ENCODE measurements around the gene LARP1.

Gene LARP1

DNA sequence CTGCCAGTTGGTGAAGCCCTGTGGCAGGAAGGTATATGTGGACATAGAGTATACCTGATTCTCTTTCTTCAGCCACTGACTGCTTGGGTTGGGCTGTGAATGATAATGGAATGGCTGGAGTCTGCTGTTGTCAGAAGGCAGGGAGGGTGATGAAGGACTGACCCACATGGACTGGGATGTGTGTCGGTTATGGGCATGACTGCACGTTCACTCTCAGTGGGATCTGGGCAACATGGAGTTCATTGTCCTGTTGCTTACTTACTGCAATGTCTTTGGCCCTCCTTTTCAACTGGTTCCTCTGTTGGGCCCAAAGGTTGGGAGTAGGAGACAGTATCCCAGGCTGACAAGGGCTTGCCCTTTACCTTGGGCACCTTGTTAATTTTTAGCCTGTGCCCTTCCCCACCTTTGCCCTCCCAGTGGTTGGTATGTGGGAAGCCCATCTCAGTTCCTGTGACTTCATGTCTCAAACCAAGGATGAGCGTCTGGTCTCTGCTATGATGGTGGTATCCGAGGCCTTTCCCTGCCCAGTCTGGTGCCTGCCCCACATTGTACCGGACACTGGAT lies 60.6 kb downstream of the LARP1 start:
- peaks cover 74% of the 10 kb centered on the region for H3K36me3 ChIP-seq (replicated peaks)
- H3K4me3 ChIP-seq (ENCODE audit: low read depth, low read length): no peak overlapping the region
- in situ Hi-C loops (cut with HindIII; ENCODE audit: low pct_ligation_motif_present, low sequenced_read_pairs): no loop called here
- no peaks in the 10 kb centered on the region for H3K27me3 ChIP-seq (replicated peaks)
- H3K27ac ChIP-seq: no peak overlapping the region
- DNase-seq: no peak
- TF ChIP-seq, protein P1, sequence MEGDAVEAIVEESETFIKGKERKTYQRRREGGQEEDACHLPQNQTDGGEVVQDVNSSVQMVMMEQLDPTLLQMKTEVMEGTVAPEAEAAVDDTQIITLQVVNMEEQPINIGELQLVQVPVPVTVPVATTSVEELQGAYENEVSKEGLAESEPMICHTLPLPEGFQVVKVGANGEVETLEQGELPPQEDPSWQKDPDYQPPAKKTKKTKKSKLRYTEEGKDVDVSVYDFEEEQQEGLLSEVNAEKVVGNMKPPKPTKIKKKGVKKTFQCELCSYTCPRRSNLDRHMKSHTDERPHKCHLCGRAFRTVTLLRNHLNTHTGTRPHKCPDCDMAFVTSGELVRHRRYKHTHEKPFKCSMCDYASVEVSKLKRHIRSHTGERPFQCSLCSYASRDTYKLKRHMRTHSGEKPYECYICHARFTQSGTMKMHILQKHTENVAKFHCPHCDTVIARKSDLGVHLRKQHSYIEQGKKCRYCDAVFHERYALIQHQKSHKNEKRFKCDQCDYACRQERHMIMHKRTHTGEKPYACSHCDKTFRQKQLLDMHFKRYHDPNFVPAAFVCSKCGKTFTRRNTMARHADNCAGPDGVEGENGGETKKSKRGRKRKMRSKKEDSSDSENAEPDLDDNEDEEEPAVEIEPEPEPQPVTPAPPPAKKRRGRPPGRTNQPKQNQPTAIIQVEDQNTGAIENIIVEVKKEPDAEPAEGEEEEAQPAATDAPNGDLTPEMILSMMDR (IDR thresholded peaks at IDR 0.05; ENCODE audit: low read depth, low read length, missing control alignments): no peak

DNA sequence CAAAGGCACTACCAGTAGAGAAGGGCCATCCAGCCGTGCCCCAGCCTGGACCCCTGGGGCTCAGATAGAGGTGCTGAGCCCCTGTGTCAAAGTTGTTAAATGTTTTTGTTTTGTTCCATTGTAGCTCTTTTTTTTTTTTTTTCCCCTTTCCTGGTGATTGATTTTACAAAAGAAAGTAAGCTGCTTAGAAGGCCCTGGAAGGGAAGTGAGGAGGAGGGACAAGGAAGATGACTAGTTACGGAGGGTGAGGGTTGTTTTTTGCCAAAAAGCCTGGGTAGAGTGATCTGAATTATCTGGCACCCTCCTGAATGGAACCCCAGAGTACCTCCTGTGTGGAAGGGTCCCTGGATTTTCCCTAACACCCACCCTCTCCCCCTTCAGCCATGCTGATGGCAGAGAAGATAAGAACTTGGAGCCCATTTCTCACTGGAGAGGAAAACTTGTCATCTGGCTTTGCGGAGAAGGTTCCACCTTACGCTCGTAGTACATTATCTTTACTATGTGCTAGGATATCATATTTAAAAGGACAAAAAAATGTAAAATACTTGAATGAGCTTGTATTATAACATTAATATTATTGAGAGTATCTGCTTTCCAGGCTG lies 61.8 kb downstream of the LARP1 start:
- H3K27ac ChIP-seq: no peak overlapping the region
- in situ Hi-C loops (cut with HindIII; ENCODE audit: low pct_ligation_motif_present, low sequenced_read_pairs): no loop called here
- no peak for DNase-seq
- H3K27me3 ChIP-seq (replicated peaks): no peaks in the 10 kb centered on the region
- no peak overlapping the region for H3K4me3 ChIP-seq (ENCODE audit: low read depth, low read length)
- H3K36me3 ChIP-seq (replicated peaks): peaks cover 68% of the 10 kb centered on the region
- TF ChIP-seq, protein P1 (IDR thresholded peaks at IDR 0.05; ENCODE audit: low read depth, low read length, missing control alignments): no peak

DNA sequence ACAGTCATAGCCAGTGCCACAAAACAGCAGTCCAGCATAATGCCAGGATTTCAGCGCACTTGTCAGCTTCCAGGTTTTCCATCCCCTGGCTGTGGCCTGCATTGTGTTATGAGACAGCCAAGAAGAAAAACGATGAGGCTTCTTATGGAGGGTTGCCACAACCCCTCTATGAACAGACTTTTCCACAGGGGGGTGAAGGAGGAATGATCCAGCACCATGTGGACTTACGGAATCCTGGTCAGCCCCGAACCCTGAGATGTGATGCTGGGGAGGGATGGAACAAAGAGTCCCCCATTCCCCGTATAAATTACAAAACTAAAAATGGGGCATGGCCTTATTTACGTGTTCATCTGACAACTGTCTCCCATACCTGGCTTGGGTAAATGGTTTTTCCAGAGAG lies 62.6 kb downstream of the LARP1 start:
- Histone ChIP-seq H3K4me3 (ENCODE audit: low read depth, low read length) (no peak overlapping the region), H3K36me3 (replicated peaks) (peaks cover 63% of the 10 kb centered on the region), H3K27me3 (replicated peaks) (no peaks in the 10 kb centered on the region), H3K27ac (no peak overlapping the region)
- no peak for DNase-seq
- in situ Hi-C loops (cut with HindIII; ENCODE audit: low pct_ligation_motif_present, low sequenced_read_pairs): no loop called here
- TF ChIP-seq, protein P1 (IDR thresholded peaks at IDR 0.05; ENCODE audit: low read depth, low read length, missing control alignments): no peak

DNA sequence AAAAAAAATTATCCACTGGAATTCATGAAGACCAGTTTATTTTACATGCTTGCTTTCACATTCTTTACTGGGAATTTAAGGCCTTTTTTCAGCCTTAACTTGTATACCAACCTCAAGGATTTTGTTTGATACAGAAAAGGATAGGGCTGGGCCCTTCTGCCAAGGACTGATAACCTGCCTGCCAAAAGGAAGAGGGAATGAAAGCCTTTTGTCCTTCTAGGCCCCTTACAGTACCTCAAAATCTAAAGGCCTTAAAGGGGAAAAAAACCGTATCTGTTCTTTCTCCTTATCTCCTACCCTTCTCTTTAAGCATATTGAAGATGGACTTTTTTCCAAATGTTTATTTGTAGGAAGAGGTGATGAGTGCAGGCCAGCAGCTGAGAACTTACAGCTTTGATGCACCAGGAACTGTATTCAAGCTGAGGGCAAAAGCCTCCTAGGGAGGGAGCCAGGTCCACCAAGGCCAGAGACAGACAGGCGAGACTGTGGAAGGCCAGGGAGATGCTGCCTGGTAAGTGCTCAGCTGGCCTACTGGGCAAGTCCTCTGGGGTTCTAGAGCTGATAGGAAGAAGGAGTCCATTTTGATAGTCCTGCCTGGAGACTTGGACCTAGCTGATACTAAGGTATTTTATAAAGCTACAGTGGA lies 63.4 kb downstream of the LARP1 start:
- Histone ChIP-seq H3K36me3 (replicated peaks) (peaks cover 60% of the 10 kb centered on the region), H3K4me3 (ENCODE audit: low read depth, low read length) (no peak overlapping the region), H3K27ac (no peak overlapping the region), H3K27me3 (replicated peaks) (no peaks in the 10 kb centered on the region)
- no peak for DNase-seq
- in situ Hi-C loops (cut with HindIII; ENCODE audit: low pct_ligation_motif_present, low sequenced_read_pairs): no loop called here
- TF ChIP-seq, protein P1 (IDR thresholded peaks at IDR 0.05; ENCODE audit: low read depth, low read length, missing control alignments): no peak

DNA sequence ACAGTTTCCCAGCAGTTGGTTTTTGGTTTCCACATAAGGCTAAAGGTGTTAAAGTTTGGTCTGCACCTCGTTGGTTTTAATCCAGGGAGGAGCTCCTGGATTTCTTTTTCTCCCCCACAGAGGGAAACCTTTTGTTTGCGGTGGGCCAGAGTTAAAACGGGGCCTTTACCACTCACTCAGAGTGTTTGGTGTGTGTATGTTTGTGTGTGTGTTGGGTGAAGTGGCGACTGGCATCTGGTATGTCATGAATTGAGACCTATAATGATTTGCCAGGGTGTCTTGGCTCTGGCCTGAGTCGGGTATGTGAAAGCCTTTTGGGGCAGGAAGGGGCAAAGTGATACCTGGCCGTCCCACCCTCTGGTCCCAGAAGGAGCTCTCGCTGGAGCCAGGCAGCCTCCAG lies 64.4 kb downstream of the LARP1 start:
- no peak for DNase-seq
- peaks cover 60% of the 10 kb centered on the region for H3K36me3 ChIP-seq (replicated peaks)

More for the DNA sequence above, 64.4 kb downstream of the LARP1 start:
- Histone ChIP-seq H3K27ac (no peak overlapping the region), H3K4me3 (ENCODE audit: low read depth, low read length) (no peak overlapping the region), H3K27me3 (replicated peaks) (no peaks in the 10 kb centered on the region)
- in situ Hi-C loops (cut with HindIII; ENCODE audit: low pct_ligation_motif_present, low sequenced_read_pairs): no loop called here
- TF ChIP-seq, protein P1 (IDR thresholded peaks at IDR 0.05; ENCODE audit: low read depth, low read length, missing control alignments): no peak
